ENCODE results near the gene BATF3. TPM values are rescaled to one million over a fixed set of nuclear protein-coding genes. Genes with fewer than 3 reads are reported as not detected.

Gene BATF3
- total RNA-seq, 6 experiments from 2014 or later, result 0.68 to 2.7 (median 1.2) TPM; not detected in 3

DNA sequence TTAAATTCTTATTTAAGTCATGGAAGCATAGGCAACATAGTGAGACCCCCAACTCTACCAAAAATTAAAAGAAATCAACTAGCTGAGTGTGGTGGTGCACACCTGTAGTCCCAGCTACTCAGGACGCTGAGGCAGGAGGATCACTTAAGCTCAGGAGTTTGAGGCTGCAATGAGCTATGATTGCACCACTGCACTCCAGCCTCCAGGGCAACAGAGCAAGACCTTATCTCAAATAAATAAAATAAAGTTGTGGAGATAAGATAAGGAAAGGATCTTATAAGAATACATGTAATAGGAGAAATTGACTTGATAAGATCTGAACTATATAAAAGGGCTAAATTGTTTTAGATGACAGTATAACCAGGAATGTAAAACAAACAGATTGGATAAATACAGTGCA is 2.3 kb upstream of the BATF3 start:
- no peak overlapping the region for H3K27ac ChIP-seq
- H3K4me3 ChIP-seq, result no peak overlapping the region
- H3K36me3 ChIP-seq, result no peaks in the 10 kb centered on the region
- peaks cover 0 to 7% of the 10 kb centered on the region in 2 donors for H3K27me3 ChIP-seq
- DNase-seq (no peak), ATAC-seq (no peak)
- H3K4me1 ChIP-seq, result peaks cover 0 to 22% (median 6%) of the 10 kb centered on the region in 4 donors
- TF ChIP-seq POLR2A (IDR thresholded peaks at IDR 0.05), result no peak
- TF ChIP-seq, protein P1, sequence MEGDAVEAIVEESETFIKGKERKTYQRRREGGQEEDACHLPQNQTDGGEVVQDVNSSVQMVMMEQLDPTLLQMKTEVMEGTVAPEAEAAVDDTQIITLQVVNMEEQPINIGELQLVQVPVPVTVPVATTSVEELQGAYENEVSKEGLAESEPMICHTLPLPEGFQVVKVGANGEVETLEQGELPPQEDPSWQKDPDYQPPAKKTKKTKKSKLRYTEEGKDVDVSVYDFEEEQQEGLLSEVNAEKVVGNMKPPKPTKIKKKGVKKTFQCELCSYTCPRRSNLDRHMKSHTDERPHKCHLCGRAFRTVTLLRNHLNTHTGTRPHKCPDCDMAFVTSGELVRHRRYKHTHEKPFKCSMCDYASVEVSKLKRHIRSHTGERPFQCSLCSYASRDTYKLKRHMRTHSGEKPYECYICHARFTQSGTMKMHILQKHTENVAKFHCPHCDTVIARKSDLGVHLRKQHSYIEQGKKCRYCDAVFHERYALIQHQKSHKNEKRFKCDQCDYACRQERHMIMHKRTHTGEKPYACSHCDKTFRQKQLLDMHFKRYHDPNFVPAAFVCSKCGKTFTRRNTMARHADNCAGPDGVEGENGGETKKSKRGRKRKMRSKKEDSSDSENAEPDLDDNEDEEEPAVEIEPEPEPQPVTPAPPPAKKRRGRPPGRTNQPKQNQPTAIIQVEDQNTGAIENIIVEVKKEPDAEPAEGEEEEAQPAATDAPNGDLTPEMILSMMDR (IDR thresholded peaks at IDR 0.05), result no peak
- intact Hi-C loops (cut with DNase I), result no loop called here
- WGBS (ENCODE audit: insufficient coverage, low coverage, low lambda C conversion rate, missing lambda C conversion rate), result 25% methylated on average over 1 of the region's 1 CpG
- no peaks in the 10 kb centered on the region for H3K9me3 ChIP-seq

DNA sequence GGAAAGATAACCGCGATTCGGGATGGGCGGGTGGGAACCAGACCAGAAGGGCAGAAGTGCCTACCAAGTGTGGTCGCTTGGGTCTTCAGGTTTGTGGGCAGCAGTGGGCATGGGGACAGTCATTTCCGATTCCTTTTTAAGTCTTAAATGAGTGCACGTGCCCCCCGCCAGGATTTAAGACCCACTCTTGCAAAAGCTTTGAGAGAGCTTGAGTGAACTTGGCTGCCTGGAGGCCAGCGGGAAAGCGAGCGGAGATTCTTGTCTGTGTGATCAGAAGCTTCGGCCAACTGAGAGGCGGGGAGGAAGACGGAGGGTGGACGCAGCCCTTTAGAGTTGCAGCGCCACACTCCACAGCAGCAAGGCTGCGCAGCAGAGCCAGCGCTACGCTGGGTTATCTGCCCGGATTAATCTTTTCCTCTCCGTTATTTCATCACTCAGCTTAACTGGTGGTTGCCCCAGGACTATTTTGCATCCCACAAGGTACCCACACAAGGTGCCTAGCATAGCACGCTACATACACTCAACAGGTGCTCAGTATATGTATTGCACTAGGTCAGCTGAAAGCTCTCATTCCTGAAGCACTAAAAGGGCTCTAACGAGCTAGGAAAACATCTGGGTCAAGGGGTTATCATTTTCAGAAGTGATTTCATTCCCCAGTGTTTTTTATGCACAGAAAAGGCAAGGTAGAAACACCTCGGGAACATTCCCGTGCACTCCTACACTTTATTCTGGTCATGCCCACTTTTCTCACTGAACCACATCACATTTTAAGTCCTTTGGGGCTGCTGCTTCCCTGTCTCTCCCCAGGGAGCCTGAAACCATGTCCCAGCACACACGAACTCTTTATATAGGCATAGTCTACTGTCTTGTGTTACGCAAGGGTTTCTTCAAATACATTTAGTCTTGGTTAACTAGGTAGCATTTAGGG is 1.5 kb upstream of the BATF3 start:
- Histone ChIP-seq H3K27me3 (peaks cover 0 to 12% of the 10 kb centered on the region in 2 donors), H3K4me3 (peak overlapping the region; percentile 48 to 50 (median 49)), H3K27ac (peak overlapping the region in 1 of 3 donors; percentile 57)

DNA sequence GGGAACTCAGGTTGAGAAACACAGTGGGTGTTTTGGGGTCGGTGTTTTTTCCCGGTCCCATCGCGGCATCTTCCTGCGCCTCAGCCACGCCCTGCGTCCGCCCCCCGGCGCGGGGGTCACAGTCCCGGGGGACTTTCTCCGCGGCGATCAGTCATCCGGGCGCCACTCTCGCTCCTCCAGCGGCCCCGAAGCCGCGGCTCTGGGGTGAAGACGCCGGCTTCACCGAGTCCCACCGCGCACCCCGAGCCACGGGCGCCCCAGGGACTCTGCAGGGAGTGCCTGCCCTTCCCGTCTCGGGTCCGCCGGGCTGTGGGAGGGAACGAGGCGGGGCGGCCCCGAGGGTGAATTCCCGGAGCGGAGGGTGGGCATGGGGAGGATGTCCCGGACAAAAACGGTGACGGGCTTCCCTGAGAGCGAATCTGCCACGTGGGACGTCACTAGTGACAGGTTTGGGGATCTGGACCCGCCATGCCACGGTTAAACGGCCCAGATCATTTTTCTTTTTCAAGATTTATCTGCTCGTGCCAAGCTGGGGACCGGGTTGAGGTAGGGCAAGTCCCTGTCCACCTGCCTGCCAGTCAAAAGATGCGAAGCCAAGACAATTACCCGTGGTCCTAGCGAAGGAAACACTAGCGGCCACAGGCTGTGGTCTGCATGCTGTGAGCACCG is 717 bp upstream of the BATF3 start:
- H3K4me3 ChIP-seq, result peak overlapping the region; percentile 48 to 50 (median 49)
- H3K4me1 ChIP-seq, result peaks cover 0 to 22% (median 6%) of the 10 kb centered on the region in 4 donors
- peak overlapping the region in 2 of 3 donors; percentile 26 to 57 for H3K27ac ChIP-seq
- H3K27me3 ChIP-seq, result peaks cover 0 to 14% of the 10 kb centered on the region in 2 donors
- ATAC-seq (peak; percentile 35 to 50 (median 40)), DNase-seq (peak in 2 of 3 donors; percentile 60 to 64)
- TF ChIP-seq, protein P1 (IDR thresholded peaks at IDR 0.05), result no peak
- no peak for TF ChIP-seq POLR2A (IDR thresholded peaks at IDR 0.05)
- under 1% methylated on average over 32 of the region's 56 CpGs for WGBS (ENCODE audit: insufficient coverage, low coverage, low lambda C conversion rate, missing lambda C conversion rate)
- H3K36me3 ChIP-seq, result no peaks in the 10 kb centered on the region
- intact Hi-C loops (cut with DNase I), result no loop called here
- H3K9me3 ChIP-seq, result no peaks in the 10 kb centered on the region

More for the DNA sequence above, 1.5 kb upstream of the BATF3 start:
- peaks cover 0 to 22% (median 6%) of the 10 kb centered on the region in 4 donors for H3K4me1 ChIP-seq
- TF ChIP-seq POLR2A (IDR thresholded peaks at IDR 0.05), result no peak
- TF ChIP-seq, protein P1 (IDR thresholded peaks at IDR 0.05), result peak in 2 of 4 donors; percentile 9
- peak in 2 of 3 donors; percentile 56 to 62 for DNase-seq
- WGBS (ENCODE audit: insufficient coverage, low coverage, low lambda C conversion rate, missing lambda C conversion rate), result 13% methylated on average over 14 of the region's 27 CpGs
- no peaks in the 10 kb centered on the region for H3K36me3 ChIP-seq
- intact Hi-C loops (cut with DNase I), result no loop called here
- H3K9me3 ChIP-seq, result no peaks in the 10 kb centered on the region
- peak; percentile 64 to 71 (median 66) for ATAC-seq

DNA sequence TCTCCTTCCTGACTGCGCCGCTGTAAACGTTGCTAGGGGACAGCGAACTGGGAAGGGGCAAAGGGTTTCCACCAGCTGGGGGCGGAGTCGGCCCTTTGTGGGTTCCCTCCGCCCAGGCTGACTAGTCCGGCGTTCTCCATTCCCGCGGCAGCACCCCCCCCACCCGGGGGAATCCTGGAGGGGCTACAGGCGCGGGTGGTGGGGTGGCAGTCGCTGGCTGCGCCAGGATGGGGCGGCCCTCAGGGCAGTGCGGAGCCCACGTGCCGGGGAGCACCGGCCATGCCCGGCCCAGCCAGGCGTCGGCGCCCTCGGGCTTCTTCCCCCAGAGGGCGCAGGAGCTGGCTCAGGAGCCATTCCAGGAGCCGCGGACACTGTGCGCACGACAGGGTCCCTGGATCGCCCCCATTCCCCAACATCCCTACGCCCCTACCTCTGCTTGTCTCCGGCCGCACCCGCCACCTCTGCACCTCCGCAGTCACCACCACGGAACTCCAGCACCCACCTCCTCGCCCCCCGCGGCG is 476 bp downstream of the BATF3 start:
- Histone ChIP-seq H3K4me3 (peak overlapping the region; percentile 48 to 50 (median 49)), H3K4me1 (peaks cover 0 to 22% (median 6%) of the 10 kb centered on the region in 4 donors), H3K27me3 (peaks cover 0 to 14% of the 10 kb centered on the region in 2 donors), H3K9me3 (no peaks in the 10 kb centered on the region), H3K27ac (no peak overlapping the region), H3K36me3 (no peaks in the 10 kb centered on the region)
- TF ChIP-seq POLR2A (IDR thresholded peaks at IDR 0.05), result no peak
- TF ChIP-seq, protein P1 (IDR thresholded peaks at IDR 0.05), result peak; percentile 33 to 53 (median 44)
- DNase-seq (peak; percentile 51 to 65 (median 60)), ATAC-seq (peak; percentile 79 to 83 (median 81))
- intact Hi-C loops (cut with DNase I), result no loop called here
- no CpG with 5 or more reads among the region's 42 CpGs for WGBS (ENCODE audit: insufficient coverage, low coverage, low lambda C conversion rate, missing lambda C conversion rate)
